Central memory CD4-positive, alpha-beta T cell (primary cell): ENCODE measurements around the gene DCUN1D3.
A peak's percentile ranks its signal among the peaks of the same experiment; 100 is the strongest.
"Not testable (repeated sequence)": the region's sequence is repeated elsewhere in the genome, so short reads cannot be mapped to it uniquely, and the experiment has no call there.

Experiments
- DNase-seq: peaks from one replicate; pipeline ENCODE4 v3.0.0; 2022

Gene DCUN1D3

GRCh38 chr16:20822521-20823325 lies 77.4 kb downstream of the DCUN1D3 start:
- no peak for DNase-seq

- DNase-seq = no peak
Measured at GRCh38 chr16:20821682-20822081, 78.5 kb downstream of the DCUN1D3 start.

- DNase-seq = no peak
Measured at GRCh38 chr16:20818929-20819585, 81.1 kb downstream of the DCUN1D3 start.

- DNase-seq = no peak
Measured at GRCh38 chr16:20814784-20815183, 85.4 kb downstream of the DCUN1D3 start.

GRCh38 chr16:20812510-20812909 lies 87.6 kb downstream of the DCUN1D3 start:
- no peak for DNase-seq

GRCh38 chr16:20811889-20812439 lies 88.2 kb downstream of the DCUN1D3 start:
- DNase-seq = no peak

GRCh38 chr16:20807862-20808261 lies 92.3 kb downstream of the DCUN1D3 start:
- DNase-seq = no peak

GRCh38 chr16:20806168-20807050 lies 93.7 kb downstream of the DCUN1D3 start, which contains the start of the genes ERI2 and REXO5:
TSS of gene ERI2 (minus strand) at chr16:20806472. CDS start at chr16:20806430, 42 bp downstream.
TSS of gene REXO5 (plus strand) at chr16:20806527. CDS start at chr16:20806954, 427 bp downstream.
- DNase-seq = peak; percentile 69

- not testable (repeated sequence) for DNase-seq
Measured at GRCh38 chr16:20805684-20806167, 94.4 kb downstream of the DCUN1D3 start.
